GM23338 (cell line): ENCODE measurements around the gene CTNND2.

Source experiments
- CREB1 ChIP-seq: fragments of 250-450 bp; sonication (Bioruptor Pico); IDR thresholded peaks from 2 replicates; pipeline ENCODE4 v1.5.0; 2020; ENCODE audit warnings: low read depth, mild to moderate bottlenecking, moderate library complexity
- EZH2 ChIP-seq: fragments of 200-600 bp; sonication (generic); IDR thresholded peaks from one replicate; pipeline ENCODE4 v1.8.0; 2017; ENCODE audit warnings: antibody characterized with exemption, mild to moderate bottlenecking, low read depth; ENCODE audit not compliant: unreplicated experiment
- EZH2phosphoT487 ChIP-seq: fragments of 200-600 bp; sonication (generic); IDR thresholded peaks from one replicate; pipeline ENCODE4 v1.8.1; 2018; ENCODE audit warnings: antibody characterized with exemption; ENCODE audit not compliant: unreplicated experiment
- JUNB ChIP-seq: IDR thresholded peaks from one replicate; pipeline ENCODE4 v1.6.1; 2016; ENCODE audit warnings: antibody characterized with exemption; ENCODE audit not compliant: unreplicated experiment
- NANOG ChIP-seq: IDR thresholded peaks from 2 replicates; pipeline ENCODE4 v1.6.1; 2016; ENCODE audit warnings: antibody characterized with exemption, borderline replicate concordance
- POLR2AphosphoS5 ChIP-seq: IDR thresholded peaks from 2 replicates; pipeline ENCODE4 v1.6.1; 2016; ENCODE audit warnings: antibody characterized with exemption, low read depth
- STAT1 ChIP-seq: IDR thresholded peaks from one replicate; pipeline ENCODE4 v1.6.1; 2016; ENCODE audit warnings: antibody characterized with exemption; ENCODE audit not compliant: unreplicated experiment
- ZNF114 ChIP-seq: fragments of 250-450 bp; sonication (Bioruptor Pico); IDR thresholded peaks from 2 replicates; pipeline ENCODE4 v1.5.0; 2020; ENCODE audit warnings: mild to moderate bottlenecking, moderate library complexity
- ZNF331 ChIP-seq: fragments of 250-450 bp; sonication (Bioruptor Pico); IDR thresholded peaks from 2 replicates; pipeline ENCODE4 v1.5.0; 2020; ENCODE audit warnings: low read depth, mild to moderate bottlenecking, moderate library complexity
- TF ChIP-seq, protein P1 (sequence below): IDR thresholded peaks from one replicate; pipeline ENCODE4 v1.6.1; 2018; ENCODE audit warnings: antibody characterized with exemption; ENCODE audit not compliant: unreplicated experiment
- TF ChIP-seq, protein P2 (sequence below), 2 experiments: fragments of 200-600 bp in 1 of 2; sonication (generic) in 1 of 2; conservative IDR thresholded peaks; 2 replicates each; pipeline versions ENCODE4 v1.5.1 to v1.6.1; 2016 to 2017; ENCODE audit warnings: antibody characterized with exemption in 2 of 2, low read depth in 2 of 2, mild to moderate bottlenecking in 2 of 2, moderate library complexity in 1 of 2
- TF ChIP-seq, protein P3 (sequence below): fragments of 250-450 bp; sonication (Bioruptor Pico); IDR thresholded peaks from 2 replicates; pipeline ENCODE4 v1.5.0; 2020; ENCODE audit warnings: mild to moderate bottlenecking, moderate library complexity
- TF ChIP-seq, protein P4 (sequence below): IDR thresholded peaks from 2 replicates; pipeline ENCODE4 v1.6.1; 2016; ENCODE audit warnings: antibody characterized with exemption

DNA sequence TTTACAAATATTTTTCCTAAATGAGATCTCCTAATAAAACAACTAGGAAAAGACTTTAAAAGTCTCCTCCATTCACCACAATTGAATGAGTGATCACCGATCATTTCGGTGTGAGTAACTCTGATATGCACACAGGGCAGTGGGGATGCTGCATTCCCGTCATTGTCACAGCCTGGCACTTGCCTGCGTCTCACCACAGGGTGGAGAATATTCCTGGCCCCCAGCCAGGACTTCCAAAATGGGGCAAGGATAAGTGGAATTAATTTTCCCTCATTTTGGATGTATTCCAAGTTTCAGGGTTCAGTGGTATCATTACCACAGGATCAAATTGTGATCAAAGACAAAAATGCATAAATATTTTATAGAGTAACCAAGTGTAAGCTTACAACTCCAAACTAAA lies 107.1 kb downstream of the CTNND2 start:
- TF ChIP-seq, protein P1, sequence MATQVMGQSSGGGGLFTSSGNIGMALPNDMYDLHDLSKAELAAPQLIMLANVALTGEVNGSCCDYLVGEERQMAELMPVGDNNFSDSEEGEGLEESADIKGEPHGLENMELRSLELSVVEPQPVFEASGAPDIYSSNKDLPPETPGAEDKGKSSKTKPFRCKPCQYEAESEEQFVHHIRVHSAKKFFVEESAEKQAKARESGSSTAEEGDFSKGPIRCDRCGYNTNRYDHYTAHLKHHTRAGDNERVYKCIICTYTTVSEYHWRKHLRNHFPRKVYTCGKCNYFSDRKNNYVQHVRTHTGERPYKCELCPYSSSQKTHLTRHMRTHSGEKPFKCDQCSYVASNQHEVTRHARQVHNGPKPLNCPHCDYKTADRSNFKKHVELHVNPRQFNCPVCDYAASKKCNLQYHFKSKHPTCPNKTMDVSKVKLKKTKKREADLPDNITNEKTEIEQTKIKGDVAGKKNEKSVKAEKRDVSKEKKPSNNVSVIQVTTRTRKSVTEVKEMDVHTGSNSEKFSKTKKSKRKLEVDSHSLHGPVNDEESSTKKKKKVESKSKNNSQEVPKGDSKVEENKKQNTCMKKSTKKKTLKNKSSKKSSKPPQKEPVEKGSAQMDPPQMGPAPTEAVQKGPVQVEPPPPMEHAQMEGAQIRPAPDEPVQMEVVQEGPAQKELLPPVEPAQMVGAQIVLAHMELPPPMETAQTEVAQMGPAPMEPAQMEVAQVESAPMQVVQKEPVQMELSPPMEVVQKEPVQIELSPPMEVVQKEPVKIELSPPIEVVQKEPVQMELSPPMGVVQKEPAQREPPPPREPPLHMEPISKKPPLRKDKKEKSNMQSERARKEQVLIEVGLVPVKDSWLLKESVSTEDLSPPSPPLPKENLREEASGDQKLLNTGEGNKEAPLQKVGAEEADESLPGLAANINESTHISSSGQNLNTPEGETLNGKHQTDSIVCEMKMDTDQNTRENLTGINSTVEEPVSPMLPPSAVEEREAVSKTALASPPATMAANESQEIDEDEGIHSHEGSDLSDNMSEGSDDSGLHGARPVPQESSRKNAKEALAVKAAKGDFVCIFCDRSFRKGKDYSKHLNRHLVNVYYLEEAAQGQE, result no peak
- TF ChIP-seq, protein P2, sequence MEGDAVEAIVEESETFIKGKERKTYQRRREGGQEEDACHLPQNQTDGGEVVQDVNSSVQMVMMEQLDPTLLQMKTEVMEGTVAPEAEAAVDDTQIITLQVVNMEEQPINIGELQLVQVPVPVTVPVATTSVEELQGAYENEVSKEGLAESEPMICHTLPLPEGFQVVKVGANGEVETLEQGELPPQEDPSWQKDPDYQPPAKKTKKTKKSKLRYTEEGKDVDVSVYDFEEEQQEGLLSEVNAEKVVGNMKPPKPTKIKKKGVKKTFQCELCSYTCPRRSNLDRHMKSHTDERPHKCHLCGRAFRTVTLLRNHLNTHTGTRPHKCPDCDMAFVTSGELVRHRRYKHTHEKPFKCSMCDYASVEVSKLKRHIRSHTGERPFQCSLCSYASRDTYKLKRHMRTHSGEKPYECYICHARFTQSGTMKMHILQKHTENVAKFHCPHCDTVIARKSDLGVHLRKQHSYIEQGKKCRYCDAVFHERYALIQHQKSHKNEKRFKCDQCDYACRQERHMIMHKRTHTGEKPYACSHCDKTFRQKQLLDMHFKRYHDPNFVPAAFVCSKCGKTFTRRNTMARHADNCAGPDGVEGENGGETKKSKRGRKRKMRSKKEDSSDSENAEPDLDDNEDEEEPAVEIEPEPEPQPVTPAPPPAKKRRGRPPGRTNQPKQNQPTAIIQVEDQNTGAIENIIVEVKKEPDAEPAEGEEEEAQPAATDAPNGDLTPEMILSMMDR (conservative IDR thresholded peaks at IDR 0.05; ENCODE audit: low read depth in 2 of 2), result no peak
- TF ChIP-seq EZH2 (no peak), ZNF114 (no peak), POLR2AphosphoS5 (no peak), EZH2phosphoT487 (no peak), NANOG (no peak), JUNB (no peak), CREB1 (no peak), STAT1 (no peak), ZNF331 (CRISPR knock-in tag) (no peak)
- TF ChIP-seq, protein P3, sequence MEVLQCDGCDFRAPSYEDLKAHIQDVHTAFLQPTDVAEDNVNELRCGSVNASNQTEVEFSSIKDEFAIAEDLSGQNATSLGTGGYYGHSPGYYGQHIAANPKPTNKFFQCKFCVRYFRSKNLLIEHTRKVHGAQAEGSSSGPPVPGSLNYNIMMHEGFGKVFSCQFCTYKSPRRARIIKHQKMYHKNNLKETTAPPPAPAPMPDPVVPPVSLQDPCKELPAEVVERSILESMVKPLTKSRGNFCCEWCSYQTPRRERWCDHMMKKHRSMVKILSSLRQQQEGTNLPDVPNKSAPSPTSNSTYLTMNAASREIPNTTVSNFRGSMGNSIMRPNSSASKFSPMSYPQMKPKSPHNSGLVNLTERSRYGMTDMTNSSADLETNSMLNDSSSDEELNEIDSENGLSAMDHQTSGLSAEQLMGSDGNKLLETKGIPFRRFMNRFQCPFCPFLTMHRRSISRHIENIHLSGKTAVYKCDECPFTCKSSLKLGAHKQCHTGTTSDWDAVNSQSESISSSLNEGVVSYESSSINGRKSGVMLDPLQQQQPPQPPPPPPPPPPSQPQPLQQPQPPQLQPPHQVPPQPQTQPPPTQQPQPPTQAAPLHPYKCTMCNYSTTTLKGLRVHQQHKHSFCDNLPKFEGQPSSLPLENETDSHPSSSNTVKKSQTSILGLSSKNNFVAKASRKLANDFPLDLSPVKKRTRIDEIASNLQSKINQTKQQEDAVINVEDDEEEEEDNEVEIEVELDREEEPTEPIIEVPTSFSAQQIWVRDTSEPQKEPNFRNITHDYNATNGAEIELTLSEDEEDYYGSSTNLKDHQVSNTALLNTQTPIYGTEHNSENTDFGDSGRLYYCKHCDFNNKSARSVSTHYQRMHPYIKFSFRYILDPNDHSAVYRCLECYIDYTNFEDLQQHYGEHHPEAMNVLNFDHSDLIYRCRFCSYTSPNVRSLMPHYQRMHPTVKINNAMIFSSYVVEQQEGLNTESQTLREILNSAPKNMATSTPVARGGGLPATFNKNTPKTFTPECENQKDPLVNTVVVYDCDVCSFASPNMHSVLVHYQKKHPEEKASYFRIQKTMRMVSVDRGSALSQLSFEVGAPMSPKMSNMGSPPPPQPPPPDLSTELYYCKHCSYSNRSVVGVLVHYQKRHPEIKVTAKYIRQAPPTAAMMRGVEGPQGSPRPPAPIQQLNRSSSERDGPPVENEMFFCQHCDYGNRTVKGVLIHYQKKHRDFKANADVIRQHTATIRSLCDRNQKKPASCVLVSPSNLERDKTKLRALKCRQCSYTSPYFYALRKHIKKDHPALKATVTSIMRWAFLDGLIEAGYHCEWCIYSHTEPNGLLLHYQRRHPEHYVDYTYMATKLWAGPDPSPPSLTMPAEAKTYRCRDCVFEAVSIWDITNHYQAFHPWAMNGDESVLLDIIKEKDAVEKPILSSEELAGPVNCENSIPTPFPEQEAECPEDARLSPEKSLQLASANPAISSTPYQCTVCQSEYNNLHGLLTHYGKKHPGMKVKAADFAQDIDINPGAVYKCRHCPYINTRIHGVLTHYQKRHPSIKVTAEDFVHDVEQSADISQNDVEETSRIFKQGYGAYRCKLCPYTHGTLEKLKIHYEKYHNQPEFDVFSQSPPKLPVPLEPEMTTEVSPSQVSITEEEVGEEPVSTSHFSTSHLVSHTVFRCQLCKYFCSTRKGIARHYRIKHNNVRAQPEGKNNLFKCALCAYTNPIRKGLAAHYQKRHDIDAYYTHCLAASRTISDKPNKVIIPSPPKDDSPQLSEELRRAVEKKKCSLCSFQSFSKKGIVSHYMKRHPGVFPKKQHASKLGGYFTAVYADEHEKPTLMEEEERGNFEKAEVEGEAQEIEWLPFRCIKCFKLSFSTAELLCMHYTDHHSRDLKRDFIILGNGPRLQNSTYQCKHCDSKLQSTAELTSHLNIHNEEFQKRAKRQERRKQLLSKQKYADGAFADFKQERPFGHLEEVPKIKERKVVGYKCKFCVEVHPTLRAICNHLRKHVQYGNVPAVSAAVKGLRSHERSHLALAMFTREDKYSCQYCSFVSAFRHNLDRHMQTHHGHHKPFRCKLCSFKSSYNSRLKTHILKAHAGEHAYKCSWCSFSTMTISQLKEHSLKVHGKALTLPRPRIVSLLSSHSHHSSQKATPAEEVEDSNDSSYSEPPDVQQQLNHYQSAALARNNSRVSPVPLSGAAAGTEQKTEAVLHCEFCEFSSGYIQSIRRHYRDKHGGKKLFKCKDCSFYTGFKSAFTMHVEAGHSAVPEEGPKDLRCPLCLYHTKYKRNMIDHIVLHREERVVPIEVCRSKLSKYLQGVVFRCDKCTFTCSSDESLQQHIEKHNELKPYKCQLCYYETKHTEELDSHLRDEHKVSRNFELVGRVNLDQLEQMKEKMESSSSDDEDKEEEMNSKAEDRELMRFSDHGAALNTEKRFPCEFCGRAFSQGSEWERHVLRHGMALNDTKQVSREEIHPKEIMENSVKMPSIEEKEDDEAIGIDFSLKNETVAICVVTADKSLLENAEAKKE (CRISPR knock-in tag), result no peak
- TF ChIP-seq, protein P4, sequence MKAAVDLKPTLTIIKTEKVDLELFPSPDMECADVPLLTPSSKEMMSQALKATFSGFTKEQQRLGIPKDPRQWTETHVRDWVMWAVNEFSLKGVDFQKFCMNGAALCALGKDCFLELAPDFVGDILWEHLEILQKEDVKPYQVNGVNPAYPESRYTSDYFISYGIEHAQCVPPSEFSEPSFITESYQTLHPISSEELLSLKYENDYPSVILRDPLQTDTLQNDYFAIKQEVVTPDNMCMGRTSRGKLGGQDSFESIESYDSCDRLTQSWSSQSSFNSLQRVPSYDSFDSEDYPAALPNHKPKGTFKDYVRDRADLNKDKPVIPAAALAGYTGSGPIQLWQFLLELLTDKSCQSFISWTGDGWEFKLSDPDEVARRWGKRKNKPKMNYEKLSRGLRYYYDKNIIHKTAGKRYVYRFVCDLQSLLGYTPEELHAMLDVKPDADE, result no peak
